ENCODE results near the gene TAS2R50. TPM values are rescaled to one million over a fixed set of nuclear protein-coding genes. Genes with fewer than 3 reads are reported as not detected.

The TAS2R50 gene
- total RNA-seq, 1 experiment from 2014 or later, result 2.7 TPM

DNA sequence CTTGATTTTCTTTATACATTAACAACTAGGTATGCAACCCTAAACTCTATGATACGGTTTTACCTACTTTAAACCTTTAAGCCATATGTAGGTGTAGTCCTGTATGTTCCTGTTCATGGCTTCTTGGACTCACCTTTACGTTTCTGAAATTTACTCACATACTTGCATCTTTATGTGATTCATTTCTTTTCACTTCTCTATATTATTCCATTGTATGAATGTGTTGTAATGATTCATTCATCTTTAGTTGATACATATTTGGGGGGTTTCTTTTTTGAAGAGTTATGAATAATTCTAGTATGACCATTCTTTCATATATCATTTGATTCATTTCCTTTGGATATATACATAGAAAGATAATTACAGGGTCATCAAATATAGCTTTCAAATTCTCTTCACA lies 2.4 kb upstream of the TAS2R50 start:
- no TSS peak for BruUV-seq (replicated peaks)
- no peaks in the 10 kb centered on the region for H3K4me1 ChIP-seq (ENCODE audit: insufficient read depth, low read length, poor library complexity, severe bottlenecking)
- H3K27me3 ChIP-seq (replicated peaks; ENCODE audit: insufficient read depth, low read depth, low read length, poor library complexity), result no peaks in the 10 kb centered on the region
- DNase-seq (ENCODE audit: low spot score), result no peak
- POLR2A ChIA-PET (ENCODE audit: low non-redundant PET), result no interaction called here
- no peak overlapping the region for H3K27ac ChIP-seq (ENCODE audit: low read depth, low read length, poor library complexity, severe bottlenecking)
- H3K4me3 ChIP-seq (ENCODE audit: low read depth, low read length, poor library complexity, severe bottlenecking), result no peak overlapping the region
- CTCF ChIA-PET, result no interaction called here
- no peaks in the 10 kb centered on the region for H3K36me3 ChIP-seq (ENCODE audit: insufficient read depth, low read length, poor library complexity, severe bottlenecking)
- intact Hi-C loops (cut with micrococcal nuclease; ENCODE audit: unreplicated experiment), result no loop called here
- TF ChIP-seq EZH2 (IDR thresholded peaks at IDR 0.05; ENCODE audit: borderline replicate concordance, low read depth, low read length, poor library complexity, severe bottlenecking), result no peak
- TF ChIP-seq, protein P1, sequence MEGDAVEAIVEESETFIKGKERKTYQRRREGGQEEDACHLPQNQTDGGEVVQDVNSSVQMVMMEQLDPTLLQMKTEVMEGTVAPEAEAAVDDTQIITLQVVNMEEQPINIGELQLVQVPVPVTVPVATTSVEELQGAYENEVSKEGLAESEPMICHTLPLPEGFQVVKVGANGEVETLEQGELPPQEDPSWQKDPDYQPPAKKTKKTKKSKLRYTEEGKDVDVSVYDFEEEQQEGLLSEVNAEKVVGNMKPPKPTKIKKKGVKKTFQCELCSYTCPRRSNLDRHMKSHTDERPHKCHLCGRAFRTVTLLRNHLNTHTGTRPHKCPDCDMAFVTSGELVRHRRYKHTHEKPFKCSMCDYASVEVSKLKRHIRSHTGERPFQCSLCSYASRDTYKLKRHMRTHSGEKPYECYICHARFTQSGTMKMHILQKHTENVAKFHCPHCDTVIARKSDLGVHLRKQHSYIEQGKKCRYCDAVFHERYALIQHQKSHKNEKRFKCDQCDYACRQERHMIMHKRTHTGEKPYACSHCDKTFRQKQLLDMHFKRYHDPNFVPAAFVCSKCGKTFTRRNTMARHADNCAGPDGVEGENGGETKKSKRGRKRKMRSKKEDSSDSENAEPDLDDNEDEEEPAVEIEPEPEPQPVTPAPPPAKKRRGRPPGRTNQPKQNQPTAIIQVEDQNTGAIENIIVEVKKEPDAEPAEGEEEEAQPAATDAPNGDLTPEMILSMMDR (conservative IDR thresholded peaks at IDR 0.05; ENCODE audit: low read depth, low read length), result no peak
- H3K9me3 ChIP-seq (ENCODE audit: low read depth, low read length, poor library complexity, severe bottlenecking), result peaks cover 10% of the 10 kb centered on the region

DNA sequence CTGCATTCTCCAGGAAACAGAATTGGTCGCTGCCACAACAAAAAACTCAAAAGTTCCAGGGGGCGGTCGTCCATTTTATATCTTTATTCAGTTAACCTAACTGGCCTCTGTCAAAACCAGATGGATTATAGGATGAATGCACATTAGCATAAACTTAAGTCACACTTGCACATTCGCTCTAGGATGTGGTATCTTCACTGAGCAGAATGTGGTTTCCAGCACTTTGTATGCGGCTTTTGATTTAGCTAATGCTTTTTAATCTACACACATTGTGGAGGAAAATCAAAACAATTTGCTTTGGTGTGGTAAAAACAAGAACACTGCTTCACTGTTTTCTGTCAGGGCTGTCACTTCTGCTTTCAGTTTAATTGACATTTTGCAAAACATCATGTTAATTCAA lies 4.5 kb downstream of the TAS2R50 start:
- H3K27ac ChIP-seq (ENCODE audit: low read depth, low read length, poor library complexity, severe bottlenecking), result no peak overlapping the region
- no peaks in the 10 kb centered on the region for H3K36me3 ChIP-seq (ENCODE audit: insufficient read depth, low read length, poor library complexity, severe bottlenecking)
- POLR2A ChIA-PET (ENCODE audit: low non-redundant PET), result no interaction called here
- no peaks in the 10 kb centered on the region for H3K9me3 ChIP-seq (ENCODE audit: low read depth, low read length, poor library complexity, severe bottlenecking)
- TF ChIP-seq, protein P1 (conservative IDR thresholded peaks at IDR 0.05; ENCODE audit: low read depth, low read length), result no peak
- no peak for TF ChIP-seq EZH2 (IDR thresholded peaks at IDR 0.05; ENCODE audit: borderline replicate concordance, low read depth, low read length, poor library complexity, severe bottlenecking)
- no peaks in the 10 kb centered on the region for H3K27me3 ChIP-seq (replicated peaks; ENCODE audit: insufficient read depth, low read depth, low read length, poor library complexity)
- H3K4me3 ChIP-seq (ENCODE audit: low read depth, low read length, poor library complexity, severe bottlenecking), result no peak overlapping the region
- intact Hi-C loops (cut with micrococcal nuclease; ENCODE audit: unreplicated experiment), result no loop called here
- no peak for DNase-seq (ENCODE audit: low spot score)
- BruUV-seq (replicated peaks), result no TSS peak
- CTCF ChIA-PET, result no interaction called here
- H3K4me1 ChIP-seq (ENCODE audit: insufficient read depth, low read length, poor library complexity, severe bottlenecking), result no peaks in the 10 kb centered on the region

DNA sequence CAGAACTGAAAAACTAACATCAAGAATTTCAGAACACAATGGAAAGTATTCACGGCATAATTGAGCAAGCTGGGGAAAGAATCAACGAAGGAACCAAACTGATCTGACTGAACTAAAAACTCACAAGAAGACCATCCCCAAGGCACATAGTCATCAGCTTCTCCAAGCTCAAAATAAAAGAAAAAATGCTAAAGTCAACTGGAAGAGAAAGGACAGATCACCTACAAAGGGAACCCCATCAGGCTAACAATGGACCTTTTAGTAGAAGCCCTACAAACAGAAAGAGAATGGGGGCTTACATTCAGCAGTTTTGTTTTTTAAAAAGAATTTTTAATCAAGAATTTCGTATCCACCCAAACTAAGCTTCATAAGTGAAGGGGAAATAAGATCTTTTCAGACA lies 11.7 kb downstream of the TAS2R50 start:
- Histone ChIP-seq H3K4me3 (ENCODE audit: low read depth, low read length, poor library complexity, severe bottlenecking) (no peak overlapping the region), H3K27me3 (replicated peaks; ENCODE audit: insufficient read depth, low read depth, low read length, poor library complexity) (no peaks in the 10 kb centered on the region), H3K36me3 (ENCODE audit: insufficient read depth, low read length, poor library complexity, severe bottlenecking) (no peaks in the 10 kb centered on the region), H3K4me1 (ENCODE audit: insufficient read depth, low read length, poor library complexity, severe bottlenecking) (no peaks in the 10 kb centered on the region), H3K9me3 (ENCODE audit: low read depth, low read length, poor library complexity, severe bottlenecking) (no peaks in the 10 kb centered on the region), H3K27ac (ENCODE audit: low read depth, low read length, poor library complexity, severe bottlenecking) (no peak overlapping the region)
- DNase-seq (ENCODE audit: low spot score), result no peak
- intact Hi-C loops (cut with micrococcal nuclease; ENCODE audit: unreplicated experiment), result no loop called here
- CTCF ChIA-PET, result no interaction called here
- TF ChIP-seq EZH2 (IDR thresholded peaks at IDR 0.05; ENCODE audit: borderline replicate concordance, low read depth, low read length, poor library complexity, severe bottlenecking), result no peak
- TF ChIP-seq, protein P1 (conservative IDR thresholded peaks at IDR 0.05; ENCODE audit: low read depth, low read length), result no peak
- POLR2A ChIA-PET (ENCODE audit: low non-redundant PET), result no interaction called here
- no TSS peak for BruUV-seq (replicated peaks)
